ENCODE results near the gene MUC4. TPM values are rescaled to one million over a fixed set of nuclear protein-coding genes. Genes with fewer than 3 reads are reported as not detected.

Gene MUC4
- polyA plus RNA-seq, 3 donors, result not detected

- WGBS (ENCODE audit: insufficient coverage), result 96% methylated on average over 4 of the region's 4 CpGs
These were observed 113.4 kb downstream of the MUC4 start for GRCh38 chr3:195698325-195698646.

GRCh38 chr3:195697582-195698324 is 114.0 kb downstream of the MUC4 start:
- no peak for TF ChIP-seq CTCF (IDR thresholded peaks at IDR 0.05)
- no peak overlapping the region for H3K4me2 ChIP-seq (replicated peaks; ENCODE audit: extremely low read depth, low read length, poor library complexity, severe bottlenecking)
- no peaks in the 10 kb centered on the region for H3K9me3 ChIP-seq (replicated peaks in 1 of 2; ENCODE audit: control insufficient read depth in 1 of 2, insufficient read depth in 1 of 2, low read length in 2 of 2)
- peaks cover 2% of the 10 kb centered on the region for H3K4me1 Mint-ChIP-seq
- H3K27me3 ChIP-seq (ENCODE audit: control insufficient read depth in 2 of 2, insufficient read depth in 2 of 2, low read length in 2 of 2), result no peaks in the 10 kb centered on the region
- H3K27ac ChIP-seq (ENCODE audit: low read depth in 1 of 2, low read length in 2 of 2), result no peak overlapping the region
- H3K36me3 Mint-ChIP-seq, result peaks cover 42 to 55% of the 10 kb centered on the region in 2 donors
- H3K9ac ChIP-seq (ENCODE audit: insufficient read depth, low read length, poor library complexity, severe bottlenecking), result no peak overlapping the region
- H3K36me3 ChIP-seq (replicated peaks in 1 of 2; ENCODE audit: control insufficient read depth in 1 of 2, insufficient read depth in 2 of 2, low read length in 2 of 2), result peaks cover 31 to 49% of the 10 kb centered on the region in 2 donors
- no peak for DNase-seq
- H3K79me2 ChIP-seq (ENCODE audit: insufficient read depth, low read length), result no peaks in the 10 kb centered on the region
- intact Hi-C loops (cut with micrococcal nuclease), result no loop called here
- no peaks in the 10 kb centered on the region for H3K4me1 ChIP-seq (ENCODE audit: control insufficient read depth in 1 of 2, insufficient read depth in 2 of 2, low read length in 2 of 2)
- H3K27ac Mint-ChIP-seq, result peak overlapping the region in 2 of 7 donors; percentile 11 to 60
- 80% methylated on average over 11 of the region's 11 CpGs for WGBS (ENCODE audit: insufficient coverage)
- H3K4me3 Mint-ChIP-seq, result no peak overlapping the region
- H3K9me3 Mint-ChIP-seq, result peaks cover 0 to 3% (median 0%) of the 10 kb centered on the region in 7 donors
- H3K4me3 ChIP-seq (replicated peaks in 1 of 3; ENCODE audit: low read depth in 2 of 3, low read length in 3 of 3), result no peak overlapping the region
- H4K20me1 ChIP-seq (ENCODE audit: insufficient read depth, low read length), result no peaks in the 10 kb centered on the region
- no peak overlapping the region for H2AFZ ChIP-seq (ENCODE audit: insufficient read depth, low read depth, low read length, poor library complexity, severe bottlenecking)
- H3K27me3 Mint-ChIP-seq (ENCODE audit: low read depth in 3 of 3), result no peaks in the 10 kb centered on the region

More at GRCh38 chr3:195698325-195698646, 113.4 kb downstream of the MUC4 start:
- H3K27ac ChIP-seq (ENCODE audit: low read depth in 1 of 2, low read length in 2 of 2), result no peak overlapping the region
- H3K4me1 Mint-ChIP-seq, result peaks cover 2% of the 10 kb centered on the region
- no peaks in the 10 kb centered on the region for H3K27me3 ChIP-seq (ENCODE audit: control insufficient read depth in 2 of 2, insufficient read depth in 2 of 2, low read length in 2 of 2)
- no peak overlapping the region for H3K4me3 Mint-ChIP-seq
- H3K9me3 Mint-ChIP-seq, result peaks cover 0 to 3% (median 0%) of the 10 kb centered on the region in 7 donors
- H3K27ac Mint-ChIP-seq, result peak overlapping the region in 1 of 7 donors; percentile 11
- no peaks in the 10 kb centered on the region for H4K20me1 ChIP-seq (ENCODE audit: insufficient read depth, low read length)
- no peak overlapping the region for H3K4me2 ChIP-seq (replicated peaks; ENCODE audit: extremely low read depth, low read length, poor library complexity, severe bottlenecking)
- no peak for DNase-seq
- H3K9ac ChIP-seq (ENCODE audit: insufficient read depth, low read length, poor library complexity, severe bottlenecking), result no peak overlapping the region
- H3K36me3 ChIP-seq (replicated peaks in 1 of 2; ENCODE audit: control insufficient read depth in 1 of 2, insufficient read depth in 2 of 2, low read length in 2 of 2), result peaks cover 26 to 44% of the 10 kb centered on the region in 2 donors
- peaks cover 37 to 50% of the 10 kb centered on the region in 2 donors for H3K36me3 Mint-ChIP-seq
- H3K9me3 ChIP-seq (replicated peaks in 1 of 2; ENCODE audit: control insufficient read depth in 1 of 2, insufficient read depth in 1 of 2, low read length in 2 of 2), result no peaks in the 10 kb centered on the region
- no peak for TF ChIP-seq CTCF (IDR thresholded peaks at IDR 0.05)
- no peak overlapping the region for H3K4me3 ChIP-seq (replicated peaks in 1 of 3; ENCODE audit: low read depth in 2 of 3, low read length in 3 of 3)
- H2AFZ ChIP-seq (ENCODE audit: insufficient read depth, low read depth, low read length, poor library complexity, severe bottlenecking), result no peak overlapping the region
- intact Hi-C loops (cut with micrococcal nuclease), result no loop called here
- no peaks in the 10 kb centered on the region for H3K79me2 ChIP-seq (ENCODE audit: insufficient read depth, low read length)
- H3K27me3 Mint-ChIP-seq (ENCODE audit: low read depth in 3 of 3), result no peaks in the 10 kb centered on the region
- H3K4me1 ChIP-seq (ENCODE audit: control insufficient read depth in 1 of 2, insufficient read depth in 2 of 2, low read length in 2 of 2), result no peaks in the 10 kb centered on the region

Small RNA genes lying within 50 kb of the gene (small RNA-seq; reads per million reads assigned to genes)
- not detected for gene MIR570 (ENCODE audit: insufficient read length, low read depth)

Other genes with a start within 250 kb of the MUC4 start
- gene APOD, start 228.0 kb downstream of the MUC4 start, polyA plus RNA-seq, result not detected
- gene MUC20, start 91.0 kb downstream of the MUC4 start, polyA plus RNA-seq, result 1 to 10 TPM in 1 of 3 donors, not detected in 2; 5.4 TPM
- 100 to 1,000 TPM in 1 of 3 donors, 1 to 10 TPM in 1, under 1 TPM in 1; 0.84 to 131 (median 1.8) TPM for gene TNK2, start 96.6 kb upstream of the MUC4 start, polyA plus RNA-seq

All from CD14-positive monocyte (primary cell).